SK-N-SH treated with all-trans-retinoic acid at 6 μM for 48 hours (cell line): Measurements from ENCODE around the gene GPR42.

Source experiments
- ATAC-seq: fragments of 200-7000 bp; cut with Tn5 transposase; 3 replicates; pipeline ENCODE4 v1.9.1; 2020; ENCODE audit warnings: mild to moderate bottlenecking, moderate library complexity
- ARNTL ChIP-seq: fragments of 450-650 bp; formaldehyde crosslinking; IDR thresholded peaks from 2 replicates; pipeline ENCODE4 v1.5.0; 2020; ENCODE audit warnings: low read depth, mild to moderate bottlenecking, moderate library complexity, borderline replicate concordance
- BACH2 ChIP-seq: fragments of 250-450 bp; sonication (Bioruptor Pico); IDR thresholded peaks from 2 replicates; pipeline ENCODE4 v1.9.0; 2021; ENCODE audit warnings: mild to moderate bottlenecking, borderline replicate concordance
- CREB5 ChIP-seq: fragments of 250-450 bp; sonication (Bioruptor Pico); IDR thresholded peaks from 2 replicates; pipeline ENCODE4 v1.5.1; 2020; ENCODE audit warnings: low read depth, mild to moderate bottlenecking, moderate library complexity
- CSDC2 ChIP-seq: fragments of 250-450 bp; sonication (Bioruptor Pico); IDR thresholded peaks from 2 replicates; pipeline ENCODE4 v1.5.0; 2020; ENCODE audit warnings: mild to moderate bottlenecking, moderate library complexity
- CSRNP3 ChIP-seq: fragments of 250-450 bp; sonication (Bioruptor Pico); IDR thresholded peaks from 2 replicates; pipeline ENCODE4 v1.5.1; 2021; ENCODE audit warnings: mild to moderate bottlenecking, moderate library complexity
- ESRRG ChIP-seq: fragments of 250-450 bp; sonication (Bioruptor Pico); IDR thresholded peaks from 2 replicates; pipeline ENCODE4 v1.6.1; 2021; ENCODE audit warnings: mild to moderate bottlenecking
- GLIS3 ChIP-seq: fragments of 250-450 bp; sonication (Bioruptor Pico); IDR thresholded peaks from 2 replicates; pipeline ENCODE4 v1.5.0; 2020; ENCODE audit warnings: mild to moderate bottlenecking, moderate library complexity
- ISL1 ChIP-seq: fragments of 250-450 bp; sonication (Bioruptor Pico); IDR thresholded peaks from 2 replicates; pipeline ENCODE4 v2.1.2; 2022; ENCODE audit warnings: mild to moderate bottlenecking, moderate library complexity
- OSR1 ChIP-seq: fragments of 250-450 bp; sonication (Bioruptor Pico); IDR thresholded peaks from 2 replicates; pipeline ENCODE4 v1.8.0; 2022; ENCODE audit warnings: moderate library complexity, mild to moderate bottlenecking, inconsistent platforms
- PATZ1 ChIP-seq: fragments of 250-450 bp; sonication (Bioruptor Pico); IDR thresholded peaks from 2 replicates; pipeline ENCODE4 v1.8.0; 2020; ENCODE audit warnings: mild to moderate bottlenecking, moderate library complexity, borderline replicate concordance
- PPARA ChIP-seq: fragments of 250-450 bp; sonication (Bioruptor Pico); IDR thresholded peaks from 2 replicates; pipeline ENCODE4 v1.5.0; 2020; ENCODE audit warnings: mild to moderate bottlenecking, borderline replicate concordance
- SNAI2 ChIP-seq: fragments of 250-450 bp; sonication (Bioruptor Pico); IDR thresholded peaks from 2 replicates; pipeline ENCODE4 v1.5.0; 2020; ENCODE audit warnings: mild to moderate bottlenecking, moderate library complexity
- TCF4 ChIP-seq: fragments of 250-450 bp; sonication (Bioruptor Pico); IDR thresholded peaks from 2 replicates; pipeline ENCODE4 v1.8.0; 2021; ENCODE audit warnings: mild to moderate bottlenecking, moderate library complexity, borderline replicate concordance
- TOX ChIP-seq: fragments of 250-450 bp; sonication (Bioruptor Pico); IDR thresholded peaks from 2 replicates; pipeline ENCODE4 v1.8.0; 2021; ENCODE audit warnings: mild to moderate bottlenecking, moderate library complexity, borderline replicate concordance
- TSHZ2 ChIP-seq: fragments of 250-450 bp; sonication (Bioruptor Pico); IDR thresholded peaks from 2 replicates; pipeline ENCODE4 v1.5.0; 2020; ENCODE audit warnings: mild to moderate bottlenecking, moderate library complexity
- ZFP3 ChIP-seq: fragments of 250-450 bp; sonication (Bioruptor Pico); IDR thresholded peaks from 2 replicates; pipeline ENCODE4 v1.5.0; 2020; ENCODE audit warnings: mild to moderate bottlenecking, moderate library complexity
- ZFP30 ChIP-seq: fragments of 450-650 bp; formaldehyde crosslinking; IDR thresholded peaks from 2 replicates; pipeline ENCODE4 v1.5.0; 2022; ENCODE audit warnings: mild to moderate bottlenecking, moderate library complexity
- ZNF565 ChIP-seq: fragments of 450-650 bp; formaldehyde crosslinking; conservative IDR thresholded peaks from 2 replicates; pipeline ENCODE4 v1.5.0; 2020; ENCODE audit warnings: low read depth, mild to moderate bottlenecking, moderate library complexity
- ZNF70 ChIP-seq: fragments of 450-650 bp; formaldehyde crosslinking; IDR thresholded peaks from 2 replicates; pipeline ENCODE4 v1.5.0; 2020; ENCODE audit warnings: mild to moderate bottlenecking, moderate library complexity

Gene GPR42

GRCh38 chr19:35392742-35393715 lies 22.2 kb downstream of the GPR42 start:
- ATAC-seq = no peak

GRCh38 chr19:35395382-35396199 lies 24.7 kb downstream of the GPR42 start:
- no peak for ATAC-seq
- no peak for TF ChIP-seq BACH2
- TF ChIP-seq TOX (CRISPR knock-in tag) = no peak
- TF ChIP-seq ZNF565 (CRISPR knock-in tag) = no peak
- TF ChIP-seq ZNF70 = no peak
- no peak for TF ChIP-seq ESRRG (CRISPR knock-in tag)
- TF ChIP-seq CSDC2 (CRISPR knock-in tag) = no peak
- TF ChIP-seq CSRNP3 (CRISPR knock-in tag) = no peak
- TF ChIP-seq PATZ1 (CRISPR knock-in tag) = no peak

More at GRCh38 chr19:35392742-35393715, 22.2 kb downstream of the GPR42 start:
- TF ChIP-seq ISL1 (CRISPR knock-in tag) = no peak
- no peak for TF ChIP-seq CSRNP3 (CRISPR knock-in tag)
- TF ChIP-seq TOX (CRISPR knock-in tag) = no peak
- no peak for TF ChIP-seq PPARA
- TF ChIP-seq PATZ1 (CRISPR knock-in tag) = no peak
- no peak for TF ChIP-seq GLIS3 (CRISPR knock-in tag)
- no peak for TF ChIP-seq TSHZ2 (CRISPR knock-in tag)
- no peak for TF ChIP-seq SNAI2 (CRISPR knock-in tag)
- no peak for TF ChIP-seq ZNF70
- no peak for TF ChIP-seq CREB5 (CRISPR knock-in tag)
- TF ChIP-seq ZFP30 (CRISPR knock-in tag) = no peak
- no peak for TF ChIP-seq BACH2
- TF ChIP-seq ESRRG (CRISPR knock-in tag) = no peak
- no peak for TF ChIP-seq ZNF565 (CRISPR knock-in tag)
- no peak for TF ChIP-seq ARNTL
- TF ChIP-seq OSR1 (CRISPR knock-in tag) = no peak
- TF ChIP-seq TCF4 (CRISPR knock-in tag) = no peak
- TF ChIP-seq ZFP3 (CRISPR knock-in tag) = no peak
- TF ChIP-seq CSDC2 (CRISPR knock-in tag) = no peak
